Smooth muscle cell (in vitro differentiated cells): ENCODE measurements around the gene LATS2. TPM values are rescaled to one million over a fixed set of nuclear protein-coding genes. Genes with fewer than 3 reads are reported as not detected.

Experiments
- DNase-seq: peaks from one replicate; lab custom pipeline; 2025; ENCODE audit not compliant: unreplicated experiment; lab: John Stamatoyannopoulos, UW
- H2AFZ ChIP-seq: fragments of 200-600 bp; sonication (generic); 2 replicates; pipeline ENCODE4 v1.6.0; 2016; ENCODE audit warnings: antibody characterized with exemption, low read depth, mild to moderate bottlenecking
- H3F3A ChIP-seq: fragments of 200-600 bp; sonication (generic); 2 replicates; pipeline ENCODE4 v1.6.0; 2017; ENCODE audit warnings: antibody characterized with exemption, low read depth
- H3K27ac ChIP-seq: fragments of 200-600 bp; sonication (generic); 2 replicates; pipeline ENCODE4 v1.5.1; 2016; ENCODE audit warnings: low read depth, mild to moderate bottlenecking
- H3K27me3 ChIP-seq: fragments of 200-600 bp; sonication (generic); 2 replicates; pipeline ENCODE4 v1.6.1; 2016; ENCODE audit warnings: low read depth, mild to moderate bottlenecking
- H3K36me3 ChIP-seq: fragments of 200-600 bp; sonication (generic); 2 replicates; pipeline ENCODE4 v1.5.1; 2016; ENCODE audit warnings: low read depth
- H3K4me1 ChIP-seq: fragments of 200-600 bp; sonication (generic); 2 replicates; pipeline ENCODE4 v1.5.1; 2016; ENCODE audit warnings: low read depth
- H3K4me2 ChIP-seq: fragments of 200-600 bp; sonication (generic); 2 replicates; pipeline ENCODE4 v1.6.0; 2016; ENCODE audit warnings: mild to moderate bottlenecking
- H3K4me3 ChIP-seq: fragments of 200-600 bp; sonication (generic); 2 replicates; pipeline ENCODE4 v1.5.1; 2016; ENCODE audit warnings: mild to moderate bottlenecking
- H3K79me2 ChIP-seq: fragments of 200-600 bp; sonication (generic); 2 replicates; pipeline ENCODE4 v1.6.0; 2016; ENCODE audit warnings: low read depth, mild to moderate bottlenecking
- H3K9ac ChIP-seq: fragments of 200-600 bp; sonication (generic); 2 replicates; pipeline ENCODE4 v1.6.0; 2016; ENCODE audit warnings: low read depth
- H3K9me3 ChIP-seq: fragments of 200-600 bp; sonication (generic); replicated peaks from 2 replicates; pipeline ENCODE4 v1.5.1; 2016; ENCODE audit warnings: low read depth
- H4K20me1 ChIP-seq: fragments of 200-600 bp; sonication (generic); 2 replicates; pipeline ENCODE4 v1.6.0; 2016; ENCODE audit warnings: low read depth
- WGBS: methylation state at CpG from one replicate; pipeline ENCODE4 v1.1.7; 2016; ENCODE audit warnings: low lambda C conversion rate; 5-methylcytosine and 5-hydroxymethylcytosine counted together
- polyA plus RNA-seq: library from polyadenylated mRNA; unstranded; fragments of >200 nt; fragmentation: Nextera tagmentation; extraction: Ambion mirVana; gene quantifications from 2 replicates; pipeline ENCODE4 v1.2.1, GENCODE V29; 2016
- total RNA-seq: library from RNA; depleted of rRNA; stranded (reverse); fragments of >200 nt; gene quantifications from 2 replicates; pipeline ENCODE4 v1.2.3, GENCODE V29; 2014
- TF ChIP-seq, protein P1 (sequence below): fragments of 200-600 bp; sonication (generic); IDR thresholded peaks from 2 replicates; pipeline ENCODE4 v1.5.1; 2017; ENCODE audit warnings: borderline replicate concordance, mild to moderate bottlenecking, antibody characterized with exemption; ENCODE audit not compliant: insufficient read depth, poor library complexity, severe bottlenecking

The LATS2 gene
- total and polyA plus RNA-seq, 2 experiments from 2014 or later: 6.9 to 20.8 TPM

DNA sequence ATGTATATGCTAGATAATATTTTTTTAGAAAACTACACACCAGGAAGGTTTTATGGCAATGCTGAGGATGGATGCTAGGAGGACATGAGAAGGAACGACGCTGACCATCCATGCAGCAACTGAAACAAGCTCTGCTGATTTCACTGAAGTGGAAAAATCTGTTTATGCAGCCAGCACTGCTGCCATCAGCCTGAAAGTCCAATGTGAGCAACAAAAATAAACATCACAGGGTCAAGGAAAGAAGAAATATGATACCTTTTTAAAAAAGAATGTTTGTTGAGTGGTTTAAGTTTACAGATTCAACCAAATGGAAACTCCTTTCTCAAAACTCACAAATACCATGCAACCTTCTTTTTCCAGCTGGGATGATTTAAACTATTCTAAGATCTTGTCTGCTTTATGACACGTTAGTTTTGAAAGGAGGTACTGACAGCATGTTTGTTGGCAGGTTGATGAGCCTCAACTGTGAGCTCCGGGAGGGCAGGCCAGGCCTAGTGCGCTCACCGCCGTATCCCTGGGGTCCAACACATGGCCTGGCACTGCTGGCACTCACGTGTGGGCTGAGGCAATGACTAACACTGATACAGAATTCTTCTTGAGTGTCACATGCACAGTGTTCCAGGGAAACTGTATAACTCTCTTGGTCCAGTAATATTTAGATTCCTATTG is 46.8 kb downstream of the LATS2 start:
- no peak for DNase-seq
- Histone ChIP-seq H3F3A (peaks cover 9% of the 10 kb centered on the region), H3K4me2 (peak overlapping the region; percentile 71), H3K27me3 (no peaks in the 10 kb centered on the region), H3K9ac (peak overlapping the region; percentile 69), H3K27ac (peak overlapping the region; percentile 93), H3K4me3 (no peak overlapping the region), H3K36me3 (no peaks in the 10 kb centered on the region), H2AFZ (no peak overlapping the region), H4K20me1 (peaks cover 99% of the 10 kb centered on the region), H3K9me3 (no peaks in the 10 kb centered on the region), H3K79me2 (peaks cover 82% of the 10 kb centered on the region), H3K4me1 (peaks cover 15% of the 10 kb centered on the region)
- WGBS: 28% methylated on average over 8 of the region's 8 CpGs
- TF ChIP-seq, protein P1, sequence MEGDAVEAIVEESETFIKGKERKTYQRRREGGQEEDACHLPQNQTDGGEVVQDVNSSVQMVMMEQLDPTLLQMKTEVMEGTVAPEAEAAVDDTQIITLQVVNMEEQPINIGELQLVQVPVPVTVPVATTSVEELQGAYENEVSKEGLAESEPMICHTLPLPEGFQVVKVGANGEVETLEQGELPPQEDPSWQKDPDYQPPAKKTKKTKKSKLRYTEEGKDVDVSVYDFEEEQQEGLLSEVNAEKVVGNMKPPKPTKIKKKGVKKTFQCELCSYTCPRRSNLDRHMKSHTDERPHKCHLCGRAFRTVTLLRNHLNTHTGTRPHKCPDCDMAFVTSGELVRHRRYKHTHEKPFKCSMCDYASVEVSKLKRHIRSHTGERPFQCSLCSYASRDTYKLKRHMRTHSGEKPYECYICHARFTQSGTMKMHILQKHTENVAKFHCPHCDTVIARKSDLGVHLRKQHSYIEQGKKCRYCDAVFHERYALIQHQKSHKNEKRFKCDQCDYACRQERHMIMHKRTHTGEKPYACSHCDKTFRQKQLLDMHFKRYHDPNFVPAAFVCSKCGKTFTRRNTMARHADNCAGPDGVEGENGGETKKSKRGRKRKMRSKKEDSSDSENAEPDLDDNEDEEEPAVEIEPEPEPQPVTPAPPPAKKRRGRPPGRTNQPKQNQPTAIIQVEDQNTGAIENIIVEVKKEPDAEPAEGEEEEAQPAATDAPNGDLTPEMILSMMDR: no peak

DNA sequence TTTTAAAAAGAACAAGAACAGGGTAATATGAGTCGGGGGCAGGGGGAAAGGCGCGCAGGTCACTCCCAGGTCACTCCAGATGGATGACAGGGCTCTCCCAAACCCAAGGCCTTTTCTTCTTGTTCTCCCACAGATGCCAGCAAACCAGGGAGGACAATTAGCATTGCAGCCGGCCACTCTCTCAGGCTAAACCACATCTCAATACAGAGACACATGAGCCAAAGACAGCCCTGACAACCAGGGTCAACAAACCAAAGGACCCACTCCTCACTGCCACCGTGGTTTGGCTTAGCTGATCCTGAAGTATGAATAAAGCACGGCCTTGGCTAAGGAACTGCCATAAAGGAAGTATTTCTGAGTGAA is 47.3 kb downstream of the LATS2 start:
- Histone ChIP-seq H2AFZ (no peak overlapping the region), H3K4me3 (no peak overlapping the region)

DNA sequence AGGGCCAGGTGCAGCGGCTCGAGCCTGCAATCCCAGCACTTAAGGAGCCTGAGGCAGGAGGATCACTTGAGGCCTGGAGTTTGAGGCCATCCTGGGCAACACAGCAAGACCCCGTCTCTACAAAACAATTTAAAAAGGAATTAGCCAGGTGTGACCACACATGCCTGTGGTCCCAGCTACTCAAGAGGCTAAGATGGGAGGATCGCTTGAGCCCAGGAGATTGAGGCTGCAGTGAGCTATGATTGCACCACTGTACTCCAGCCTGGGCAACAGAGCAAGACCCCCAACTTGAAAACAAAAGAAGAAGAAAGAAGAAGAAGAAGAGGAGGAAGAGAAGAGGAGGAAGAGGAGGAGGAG is 47.7 kb downstream of the LATS2 start:
- no peak overlapping the region for H2AFZ ChIP-seq
- H3K4me3 ChIP-seq: no peak overlapping the region
- H3K36me3 ChIP-seq: no peaks in the 10 kb centered on the region
- DNase-seq: no peak
- H3F3A ChIP-seq: peaks cover 9% of the 10 kb centered on the region
- peak overlapping the region; percentile 93 for H3K27ac ChIP-seq
- H3K27me3 ChIP-seq: no peaks in the 10 kb centered on the region
- no peaks in the 10 kb centered on the region for H3K9me3 ChIP-seq
- 97% methylated on average over 4 of the region's 4 CpGs for WGBS
- no peak overlapping the region for H3K9ac ChIP-seq
- peaks cover 15% of the 10 kb centered on the region for H3K4me1 ChIP-seq
- H3K4me2 ChIP-seq: no peak overlapping the region
- TF ChIP-seq, protein P1: no peak
- peaks cover 84% of the 10 kb centered on the region for H3K79me2 ChIP-seq
- peaks cover 100% of the 10 kb centered on the region for H4K20me1 ChIP-seq

More for the DNA sequence above, 47.3 kb downstream of the LATS2 start:
- peaks cover 99% of the 10 kb centered on the region for H4K20me1 ChIP-seq
- peaks cover 84% of the 10 kb centered on the region for H3K79me2 ChIP-seq
- H3K27me3 ChIP-seq: no peaks in the 10 kb centered on the region
- TF ChIP-seq, protein P1: no peak
- 89% methylated on average over 6 of the region's 6 CpGs for WGBS
- H3K4me1 ChIP-seq: peaks cover 15% of the 10 kb centered on the region
- peak overlapping the region; percentile 93 for H3K27ac ChIP-seq
- no peaks in the 10 kb centered on the region for H3K9me3 ChIP-seq
- no peak for DNase-seq
- H3F3A ChIP-seq: peaks cover 9% of the 10 kb centered on the region
- no peaks in the 10 kb centered on the region for H3K36me3 ChIP-seq
- H3K9ac ChIP-seq: peak overlapping the region; percentile 34
- H3K4me2 ChIP-seq: peak overlapping the region; percentile 71
